WTC11 (cell line): ENCODE data around the gene TM7SF3.

ENCODE experiments used
- CBFB ChIP-seq: sonication (generic); formaldehyde crosslinking; IDR thresholded peaks from 2 replicates; pipeline ENCODE4 v1.8.1; 2022; ENCODE audit warnings: mild to moderate bottlenecking, low read depth, missing genetic modification reagents
- CREB1 ChIP-seq: sonication (generic); formaldehyde crosslinking; IDR thresholded peaks from 2 replicates; pipeline ENCODE4 v1.8.0; 2023; ENCODE audit warnings: mild to moderate bottlenecking, missing genetic modification reagents
- ELF4 ChIP-seq: sonication (generic); formaldehyde crosslinking; IDR thresholded peaks from 2 replicates; pipeline ENCODE4 v1.8.1; 2022; ENCODE audit warnings: low read depth, mild to moderate bottlenecking, moderate library complexity, missing genetic modification reagents
- FOXJ3 ChIP-seq: sonication (generic); formaldehyde crosslinking; IDR thresholded peaks from 2 replicates; pipeline ENCODE4 v1.9.0; 2021; ENCODE audit warnings: missing genetic modification reagents, mild to moderate bottlenecking, borderline replicate concordance
- NFYB ChIP-seq: sonication (generic); formaldehyde crosslinking; conservative IDR thresholded peaks from 2 replicates; pipeline ENCODE4 v1.8.0; 2022; ENCODE audit warnings: low read depth, missing genetic modification reagents
- ZNF121 ChIP-seq: sonication (generic); formaldehyde crosslinking; IDR thresholded peaks from 2 replicates; pipeline ENCODE4 v1.8.0; 2023; ENCODE audit warnings: missing genetic modification reagents
- TF ChIP-seq, protein P1 (sequence below): fragments of 200-600 bp; IDR thresholded peaks from 2 replicates; pipeline ENCODE4 v1.8.0; 2022; ENCODE audit warnings: antibody characterized with exemption
- TF ChIP-seq, protein P2 (sequence below): sonication (generic); formaldehyde crosslinking; IDR thresholded peaks from 2 replicates; pipeline ENCODE4 v1.8.0; 2022; ENCODE audit warnings: mild to moderate bottlenecking, missing genetic modification reagents
- TF ChIP-seq, protein P3 (sequence below): sonication (generic); formaldehyde crosslinking; IDR thresholded peaks from 2 replicates; pipeline ENCODE4 v1.8.1; 2023; ENCODE audit warnings: mild to moderate bottlenecking, missing genetic modification reagents, moderate library complexity
- TF ChIP-seq, protein P4 (sequence below): sonication (generic); formaldehyde crosslinking; conservative IDR thresholded peaks from 2 replicates; pipeline ENCODE4 v1.8.1; 2023; ENCODE audit warnings: mild to moderate bottlenecking, low read depth, missing genetic modification reagents, moderate library complexity
- TF ChIP-seq, protein P5 (sequence below): sonication (generic); formaldehyde crosslinking; IDR thresholded peaks from 2 replicates; pipeline ENCODE4 v1.8.0; 2022; ENCODE audit warnings: mild to moderate bottlenecking, missing genetic modification reagents
- TF ChIP-seq, protein P6 (sequence below): sonication (generic); formaldehyde crosslinking; IDR thresholded peaks from 2 replicates; pipeline ENCODE4 v1.8.1; 2022; ENCODE audit warnings: missing genetic modification reagents, borderline replicate concordance
- TF ChIP-seq, protein P7 (sequence below): sonication (generic); formaldehyde crosslinking; IDR thresholded peaks from 2 replicates; pipeline ENCODE4 v1.8.0; 2023; ENCODE audit warnings: missing genetic modification reagents, mild to moderate bottlenecking, borderline replicate concordance

DNA sequence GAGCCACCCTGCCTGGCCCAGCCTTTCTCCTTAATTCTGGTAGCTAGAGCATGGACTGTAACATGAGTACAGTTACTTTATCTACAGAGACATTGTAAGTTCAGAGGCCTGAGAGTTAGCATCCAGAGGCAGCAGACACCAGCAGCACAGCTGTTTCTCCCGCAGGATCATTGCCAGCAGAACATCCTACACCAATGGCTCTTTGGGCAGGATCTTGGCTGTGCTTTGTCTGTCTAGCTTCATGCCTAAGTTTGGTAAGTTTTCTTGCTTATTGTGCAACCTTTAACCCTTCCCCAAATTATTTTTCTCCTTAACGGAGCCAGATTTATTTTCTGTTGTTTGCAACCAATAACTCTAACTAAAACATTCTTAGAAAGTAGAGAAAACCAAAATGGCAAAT lies 46.6 kb upstream of the TM7SF3 start:
- TF ChIP-seq, protein P1, sequence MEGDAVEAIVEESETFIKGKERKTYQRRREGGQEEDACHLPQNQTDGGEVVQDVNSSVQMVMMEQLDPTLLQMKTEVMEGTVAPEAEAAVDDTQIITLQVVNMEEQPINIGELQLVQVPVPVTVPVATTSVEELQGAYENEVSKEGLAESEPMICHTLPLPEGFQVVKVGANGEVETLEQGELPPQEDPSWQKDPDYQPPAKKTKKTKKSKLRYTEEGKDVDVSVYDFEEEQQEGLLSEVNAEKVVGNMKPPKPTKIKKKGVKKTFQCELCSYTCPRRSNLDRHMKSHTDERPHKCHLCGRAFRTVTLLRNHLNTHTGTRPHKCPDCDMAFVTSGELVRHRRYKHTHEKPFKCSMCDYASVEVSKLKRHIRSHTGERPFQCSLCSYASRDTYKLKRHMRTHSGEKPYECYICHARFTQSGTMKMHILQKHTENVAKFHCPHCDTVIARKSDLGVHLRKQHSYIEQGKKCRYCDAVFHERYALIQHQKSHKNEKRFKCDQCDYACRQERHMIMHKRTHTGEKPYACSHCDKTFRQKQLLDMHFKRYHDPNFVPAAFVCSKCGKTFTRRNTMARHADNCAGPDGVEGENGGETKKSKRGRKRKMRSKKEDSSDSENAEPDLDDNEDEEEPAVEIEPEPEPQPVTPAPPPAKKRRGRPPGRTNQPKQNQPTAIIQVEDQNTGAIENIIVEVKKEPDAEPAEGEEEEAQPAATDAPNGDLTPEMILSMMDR, result no peak
- TF ChIP-seq ELF4 (CRISPR knock-in tag) (no peak), CREB1 (CRISPR knock-in tag) (no peak), CBFB (CRISPR knock-in tag) (no peak), NFYB (CRISPR knock-in tag) (no peak), FOXJ3 (no peak), ZNF121 (CRISPR knock-in tag) (no peak)
- TF ChIP-seq, protein P2, sequence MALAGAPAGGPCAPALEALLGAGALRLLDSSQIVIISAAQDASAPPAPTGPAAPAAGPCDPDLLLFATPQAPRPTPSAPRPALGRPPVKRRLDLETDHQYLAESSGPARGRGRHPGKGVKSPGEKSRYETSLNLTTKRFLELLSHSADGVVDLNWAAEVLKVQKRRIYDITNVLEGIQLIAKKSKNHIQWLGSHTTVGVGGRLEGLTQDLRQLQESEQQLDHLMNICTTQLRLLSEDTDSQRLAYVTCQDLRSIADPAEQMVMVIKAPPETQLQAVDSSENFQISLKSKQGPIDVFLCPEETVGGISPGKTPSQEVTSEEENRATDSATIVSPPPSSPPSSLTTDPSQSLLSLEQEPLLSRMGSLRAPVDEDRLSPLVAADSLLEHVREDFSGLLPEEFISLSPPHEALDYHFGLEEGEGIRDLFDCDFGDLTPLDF (CRISPR knock-in tag), result no peak
- TF ChIP-seq, protein P3, sequence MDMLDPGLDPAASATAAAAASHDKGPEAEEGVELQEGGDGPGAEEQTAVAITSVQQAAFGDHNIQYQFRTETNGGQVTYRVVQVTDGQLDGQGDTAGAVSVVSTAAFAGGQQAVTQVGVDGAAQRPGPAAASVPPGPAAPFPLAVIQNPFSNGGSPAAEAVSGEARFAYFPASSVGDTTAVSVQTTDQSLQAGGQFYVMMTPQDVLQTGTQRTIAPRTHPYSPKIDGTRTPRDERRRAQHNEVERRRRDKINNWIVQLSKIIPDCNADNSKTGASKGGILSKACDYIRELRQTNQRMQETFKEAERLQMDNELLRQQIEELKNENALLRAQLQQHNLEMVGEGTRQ, result no peak
- TF ChIP-seq, protein P4, sequence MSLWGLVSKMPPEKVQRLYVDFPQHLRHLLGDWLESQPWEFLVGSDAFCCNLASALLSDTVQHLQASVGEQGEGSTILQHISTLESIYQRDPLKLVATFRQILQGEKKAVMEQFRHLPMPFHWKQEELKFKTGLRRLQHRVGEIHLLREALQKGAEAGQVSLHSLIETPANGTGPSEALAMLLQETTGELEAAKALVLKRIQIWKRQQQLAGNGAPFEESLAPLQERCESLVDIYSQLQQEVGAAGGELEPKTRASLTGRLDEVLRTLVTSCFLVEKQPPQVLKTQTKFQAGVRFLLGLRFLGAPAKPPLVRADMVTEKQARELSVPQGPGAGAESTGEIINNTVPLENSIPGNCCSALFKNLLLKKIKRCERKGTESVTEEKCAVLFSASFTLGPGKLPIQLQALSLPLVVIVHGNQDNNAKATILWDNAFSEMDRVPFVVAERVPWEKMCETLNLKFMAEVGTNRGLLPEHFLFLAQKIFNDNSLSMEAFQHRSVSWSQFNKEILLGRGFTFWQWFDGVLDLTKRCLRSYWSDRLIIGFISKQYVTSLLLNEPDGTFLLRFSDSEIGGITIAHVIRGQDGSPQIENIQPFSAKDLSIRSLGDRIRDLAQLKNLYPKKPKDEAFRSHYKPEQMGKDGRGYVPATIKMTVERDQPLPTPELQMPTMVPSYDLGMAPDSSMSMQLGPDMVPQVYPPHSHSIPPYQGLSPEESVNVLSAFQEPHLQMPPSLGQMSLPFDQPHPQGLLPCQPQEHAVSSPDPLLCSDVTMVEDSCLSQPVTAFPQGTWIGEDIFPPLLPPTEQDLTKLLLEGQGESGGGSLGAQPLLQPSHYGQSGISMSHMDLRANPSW (CRISPR knock-in tag), result no peak
- TF ChIP-seq, protein P5, sequence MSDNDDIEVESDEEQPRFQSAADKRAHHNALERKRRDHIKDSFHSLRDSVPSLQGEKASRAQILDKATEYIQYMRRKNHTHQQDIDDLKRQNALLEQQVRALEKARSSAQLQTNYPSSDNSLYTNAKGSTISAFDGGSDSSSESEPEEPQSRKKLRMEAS (CRISPR knock-in tag), result no peak
- TF ChIP-seq, protein P6, sequence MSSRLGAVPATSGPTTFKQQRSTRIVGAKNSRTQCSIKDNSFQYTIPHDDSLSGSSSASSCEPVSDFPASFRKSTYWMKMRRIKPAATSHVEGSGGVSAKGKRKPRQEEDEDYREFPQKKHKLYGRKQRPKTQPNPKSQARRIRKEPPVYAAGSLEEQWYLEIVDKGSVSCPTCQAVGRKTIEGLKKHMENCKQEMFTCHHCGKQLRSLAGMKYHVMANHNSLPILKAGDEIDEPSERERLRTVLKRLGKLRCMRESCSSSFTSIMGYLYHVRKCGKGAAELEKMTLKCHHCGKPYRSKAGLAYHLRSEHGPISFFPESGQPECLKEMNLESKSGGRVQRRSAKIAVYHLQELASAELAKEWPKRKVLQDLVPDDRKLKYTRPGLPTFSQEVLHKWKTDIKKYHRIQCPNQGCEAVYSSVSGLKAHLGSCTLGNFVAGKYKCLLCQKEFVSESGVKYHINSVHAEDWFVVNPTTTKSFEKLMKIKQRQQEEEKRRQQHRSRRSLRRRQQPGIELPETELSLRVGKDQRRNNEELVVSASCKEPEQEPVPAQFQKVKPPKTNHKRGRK (CRISPR knock-in tag), result no peak
- TF ChIP-seq, protein P7, sequence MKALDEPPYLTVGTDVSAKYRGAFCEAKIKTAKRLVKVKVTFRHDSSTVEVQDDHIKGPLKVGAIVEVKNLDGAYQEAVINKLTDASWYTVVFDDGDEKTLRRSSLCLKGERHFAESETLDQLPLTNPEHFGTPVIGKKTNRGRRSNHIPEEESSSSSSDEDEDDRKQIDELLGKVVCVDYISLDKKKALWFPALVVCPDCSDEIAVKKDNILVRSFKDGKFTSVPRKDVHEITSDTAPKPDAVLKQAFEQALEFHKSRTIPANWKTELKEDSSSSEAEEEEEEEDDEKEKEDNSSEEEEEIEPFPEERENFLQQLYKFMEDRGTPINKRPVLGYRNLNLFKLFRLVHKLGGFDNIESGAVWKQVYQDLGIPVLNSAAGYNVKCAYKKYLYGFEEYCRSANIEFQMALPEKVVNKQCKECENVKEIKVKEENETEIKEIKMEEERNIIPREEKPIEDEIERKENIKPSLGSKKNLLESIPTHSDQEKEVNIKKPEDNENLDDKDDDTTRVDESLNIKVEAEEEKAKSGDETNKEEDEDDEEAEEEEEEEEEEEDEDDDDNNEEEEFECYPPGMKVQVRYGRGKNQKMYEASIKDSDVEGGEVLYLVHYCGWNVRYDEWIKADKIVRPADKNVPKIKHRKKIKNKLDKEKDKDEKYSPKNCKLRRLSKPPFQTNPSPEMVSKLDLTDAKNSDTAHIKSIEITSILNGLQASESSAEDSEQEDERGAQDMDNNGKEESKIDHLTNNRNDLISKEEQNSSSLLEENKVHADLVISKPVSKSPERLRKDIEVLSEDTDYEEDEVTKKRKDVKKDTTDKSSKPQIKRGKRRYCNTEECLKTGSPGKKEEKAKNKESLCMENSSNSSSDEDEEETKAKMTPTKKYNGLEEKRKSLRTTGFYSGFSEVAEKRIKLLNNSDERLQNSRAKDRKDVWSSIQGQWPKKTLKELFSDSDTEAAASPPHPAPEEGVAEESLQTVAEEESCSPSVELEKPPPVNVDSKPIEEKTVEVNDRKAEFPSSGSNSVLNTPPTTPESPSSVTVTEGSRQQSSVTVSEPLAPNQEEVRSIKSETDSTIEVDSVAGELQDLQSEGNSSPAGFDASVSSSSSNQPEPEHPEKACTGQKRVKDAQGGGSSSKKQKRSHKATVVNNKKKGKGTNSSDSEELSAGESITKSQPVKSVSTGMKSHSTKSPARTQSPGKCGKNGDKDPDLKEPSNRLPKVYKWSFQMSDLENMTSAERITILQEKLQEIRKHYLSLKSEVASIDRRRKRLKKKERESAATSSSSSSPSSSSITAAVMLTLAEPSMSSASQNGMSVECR (CRISPR knock-in tag), result no peak
